ENCODE measurements around the gene SNX9.
"Not testable (repeated sequence)": the region's sequence is repeated elsewhere in the genome, so short reads cannot be mapped to it uniquely, and the experiment has no call there.

SNX9 gene

GRCh38 chr6:157823001-157823527 lies at the start of gene SNX9:
Gene SNX9 (plus strand): TSS chr6:157823246. CDS start chr6:157823435, 189 bp downstream.
- DNase-seq = peak; percentile 54 to 65

- DNase-seq = no peak
Observed at GRCh38 chr6:157773248-157773773, 49.7 kb upstream of the SNX9 start.

GRCh38 chr6:157774153-157775135 lies 48.6 kb upstream of the SNX9 start:
- DNase-seq = peak in 1 of 2 donors; percentile 39

GRCh38 chr6:157775376-157775775 lies 47.7 kb upstream of the SNX9 start:
- DNase-seq = no peak

- no peak for DNase-seq
Observed at GRCh38 chr6:157777344-157777743, 45.7 kb upstream of the SNX9 start.

- no peak for DNase-seq
Observed at GRCh38 chr6:157778719-157779118, 44.3 kb upstream of the SNX9 start.

- DNase-seq = no peak
Observed at GRCh38 chr6:157779705-157780604, 43.1 kb upstream of the SNX9 start.

- DNase-seq = no peak
Observed at GRCh38 chr6:157785636-157786035, 37.4 kb upstream of the SNX9 start.

GRCh38 chr6:157786221-157786620 lies 36.8 kb upstream of the SNX9 start:
- no peak for DNase-seq

GRCh38 chr6:157787080-157787479 lies 36.0 kb upstream of the SNX9 start:
- no peak for DNase-seq

GRCh38 chr6:157788180-157788579 lies 34.9 kb upstream of the SNX9 start:
- no peak for DNase-seq

- DNase-seq = no peak
Observed at GRCh38 chr6:157789297-157789696, 33.7 kb upstream of the SNX9 start.

GRCh38 chr6:157789861-157790260 lies 33.2 kb upstream of the SNX9 start:
- no peak for DNase-seq

GRCh38 chr6:157790548-157791160 lies 32.4 kb upstream of the SNX9 start:
- no peak for DNase-seq

GRCh38 chr6:157791450-157791849 lies 31.6 kb upstream of the SNX9 start:
- no peak for DNase-seq

GRCh38 chr6:157792671-157793070 lies 30.4 kb upstream of the SNX9 start:
- no peak for DNase-seq

- DNase-seq = peak in 1 of 2 donors; percentile 19
Observed at GRCh38 chr6:157794012-157794411, 29.0 kb upstream of the SNX9 start.

- no peak for DNase-seq
Observed at GRCh38 chr6:157795841-157796240, 27.2 kb upstream of the SNX9 start.

GRCh38 chr6:157798851-157799250 lies 24.2 kb upstream of the SNX9 start:
- no peak for DNase-seq

GRCh38 chr6:157799561-157799960 lies 23.5 kb upstream of the SNX9 start:
- DNase-seq = not testable (repeated sequence)

GRCh38 chr6:157800420-157801237 lies 22.4 kb upstream of the SNX9 start:
- DNase-seq = peak; percentile 26 to 35

Data from activated CD4-positive, alpha-beta T cell treated with anti-CD3 and anti-CD28 coated beads for 4 hours (primary cell).